H1 (cell line): ENCODE measurements around the gene ZNF823. TPM values are rescaled to one million over a fixed set of nuclear protein-coding genes. Genes with fewer than 3 reads are reported as not detected.

Source experiments
- BRCA1 ChIP-seq: IDR thresholded peaks from 2 replicates; pipeline ENCODE4 v1.6.1; 2012; ENCODE audit warnings: low read depth, low read length, improper control_type of control experiment
- EGR1 ChIP-seq: IDR thresholded peaks from 2 replicates; pipeline ENCODE4 v1.6.1; 2011; ENCODE audit warnings: low read depth, low read length, borderline replicate concordance
- GABPA ChIP-seq: IDR thresholded peaks from 2 replicates; pipeline ENCODE4 v1.6.1; 2011; ENCODE audit warnings: mild to moderate bottlenecking, low read length, moderate library complexity, borderline replicate concordance; ENCODE audit not compliant: insufficient read depth
- JUND ChIP-seq: IDR thresholded peaks from 2 replicates; pipeline ENCODE4 v1.6.1; 2011; ENCODE audit warnings: mild to moderate bottlenecking, improper control_type of control experiment, low read length
- KDM4A ChIP-seq: IDR thresholded peaks from one replicate; pipeline ENCODE4 v1.7.1; 2012; ENCODE audit warnings: low read depth, mild to moderate bottlenecking, moderate library complexity, low read length, inconsistent platforms; ENCODE audit not compliant: severe bottlenecking
- MAFK ChIP-seq: IDR thresholded peaks from 2 replicates; pipeline ENCODE4 v1.6.1; 2012; ENCODE audit warnings: low read depth, mild to moderate bottlenecking, improper control_type of control experiment, low read length
- polyA plus RNA-seq, 7 experiments: library from polyadenylated mRNA; depleted of rRNA in 3 of 7; stranded (reverse) in 5 of 7; unstranded in 2 of 7; fragments of >200 nt in 5 of 7; fragments of 200-250 nt in 2 of 7; gene quantifications; 1 replicate in 5 of 7; 2 replicates in 1 of 7; 4 replicates in 1 of 7; pipeline versions ENCODE4 v1.2.1 to v1.2.3, GENCODE V29; 2011 to 2013; ENCODE audit warnings: missing spikeins in 2 of 7, mixed read lengths in 2 of 7
- total RNA-seq: library from RNA; stranded (reverse); fragmentation: NEBNext Ultra II Directional; extraction: Animal tissue kit (Norgen Biotek cat#: 25700); gene quantifications from 2 replicates; pipeline ENCODE4 v1.2.1, GENCODE V29; 2021
- TF ChIP-seq, protein P1 (sequence below): IDR thresholded peaks from 2 replicates; pipeline ENCODE4 v1.6.1; 2012; ENCODE audit warnings: low read length, inconsistent platforms

ZNF823 gene
- total and polyA plus RNA-seq, 2 of the 8 experiments (the other 6 are each of a cell fraction or from before 2014, with no cell fraction given) = 0.73 to 2.4 TPM

DNA sequence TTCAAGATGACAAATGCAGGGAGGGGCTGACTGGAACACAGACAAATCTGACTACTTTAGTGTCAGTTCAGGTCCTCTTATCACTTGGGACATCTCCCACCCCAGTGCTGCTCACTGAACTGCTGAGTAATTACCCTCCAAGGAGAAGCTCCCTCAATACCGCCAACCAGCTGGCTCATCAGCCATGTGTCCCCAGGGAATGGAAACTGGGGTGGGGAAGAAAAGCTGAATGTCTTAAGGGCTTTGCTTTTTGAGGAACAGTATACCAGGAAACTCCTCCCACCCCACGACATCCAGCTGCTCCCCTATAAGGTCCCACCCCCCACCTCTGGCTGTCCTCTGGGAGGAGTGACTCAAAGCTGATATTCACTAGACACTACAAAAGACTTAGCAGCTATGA, 2.0 kb downstream of the ZNF823 start (continued):
- TF ChIP-seq JUND (no peak), BRCA1 (no peak), GABPA (no peak), EGR1 (no peak), KDM4A (no peak), MAFK (no peak)
- TF ChIP-seq, protein P1, sequence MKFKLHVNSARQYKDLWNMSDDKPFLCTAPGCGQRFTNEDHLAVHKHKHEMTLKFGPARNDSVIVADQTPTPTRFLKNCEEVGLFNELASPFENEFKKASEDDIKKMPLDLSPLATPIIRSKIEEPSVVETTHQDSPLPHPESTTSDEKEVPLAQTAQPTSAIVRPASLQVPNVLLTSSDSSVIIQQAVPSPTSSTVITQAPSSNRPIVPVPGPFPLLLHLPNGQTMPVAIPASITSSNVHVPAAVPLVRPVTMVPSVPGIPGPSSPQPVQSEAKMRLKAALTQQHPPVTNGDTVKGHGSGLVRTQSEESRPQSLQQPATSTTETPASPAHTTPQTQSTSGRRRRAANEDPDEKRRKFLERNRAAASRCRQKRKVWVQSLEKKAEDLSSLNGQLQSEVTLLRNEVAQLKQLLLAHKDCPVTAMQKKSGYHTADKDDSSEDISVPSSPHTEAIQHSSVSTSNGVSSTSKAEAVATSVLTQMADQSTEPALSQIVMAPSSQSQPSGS = no peak
